Activated CD4-positive, alpha-beta T cell treated with anti-CD3 and anti-CD28 coated beads for 1 hour (primary cell): ENCODE data around the gene PITX2.
"Not testable (repeated sequence)": the region's sequence is repeated elsewhere in the genome, so short reads cannot be mapped to it uniquely, and the experiment has no call there.

ENCODE experiments used
- DNase-seq: peaks from one replicate; pipeline ENCODE4 v3.0.0-alpha.2; 2020

PITX2 gene

DNA sequence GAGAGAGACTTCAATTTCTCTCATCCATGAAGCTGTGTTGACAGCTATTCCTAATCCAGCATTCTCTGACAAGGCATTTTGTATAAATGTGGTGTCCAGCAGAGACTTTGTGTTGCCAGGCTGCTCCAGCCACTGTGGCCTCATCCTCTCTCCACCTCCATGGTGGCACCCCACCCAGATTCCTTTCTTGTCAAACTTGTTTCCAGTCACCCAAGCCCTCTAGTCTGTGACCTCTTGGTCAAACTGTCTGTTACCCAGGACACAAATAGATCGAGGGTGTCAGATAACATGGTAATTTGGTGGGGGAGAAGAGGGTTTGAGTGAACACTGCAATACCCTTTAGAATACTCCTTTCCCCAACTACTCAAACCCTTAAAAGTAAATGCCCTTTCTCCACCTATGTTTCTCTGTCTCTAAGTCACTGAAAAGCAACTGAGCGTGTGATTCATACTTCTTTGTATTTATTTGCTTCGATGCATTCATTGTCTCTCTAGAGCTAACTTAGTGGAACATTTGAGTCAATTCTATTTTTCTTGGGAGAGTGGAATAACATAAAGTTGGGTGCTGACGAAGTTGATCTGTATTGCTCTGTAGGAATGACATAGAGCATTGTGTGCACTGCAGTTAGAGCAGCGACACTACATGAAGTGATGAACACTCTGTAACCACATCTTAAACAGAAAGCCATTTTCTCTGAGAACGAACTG lies 13.7 kb downstream of the PITX2 start:
- DNase-seq = no peak

- no peak for DNase-seq
Measured at GRCh38 chr4:110605077-110605476, 17.8 kb downstream of the PITX2 start.

- DNase-seq = no peak
Measured at GRCh38 chr4:110602061-110602460, 20.8 kb downstream of the PITX2 start.

GRCh38 chr4:110597582-110597981 lies 25.3 kb downstream of the PITX2 start:
- no peak for DNase-seq

GRCh38 chr4:110596431-110596830 lies 26.4 kb downstream of the PITX2 start:
- no peak for DNase-seq

- DNase-seq = no peak
Measured at GRCh38 chr4:110595583-110595982, 27.3 kb downstream of the PITX2 start.

DNA sequence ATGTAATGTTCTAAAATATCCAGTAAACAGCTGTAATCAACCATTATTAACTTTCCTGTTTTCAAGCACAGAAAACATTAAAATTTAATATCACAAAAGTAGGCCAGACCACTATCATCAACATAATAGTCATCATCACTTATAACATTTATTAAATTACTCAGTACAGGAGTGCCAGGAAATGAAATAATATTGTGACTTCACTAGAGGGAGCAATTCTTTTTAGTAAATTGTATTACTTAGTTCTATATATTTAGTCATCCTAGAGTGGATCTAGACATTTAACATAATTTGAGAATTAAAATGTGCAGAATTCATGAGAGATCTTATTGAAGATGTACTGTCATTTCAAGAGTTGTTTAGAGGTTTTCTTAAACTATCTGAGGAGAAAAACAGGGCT lies 33.6 kb downstream of the PITX2 start:
- DNase-seq = no peak

- DNase-seq = no peak
Measured at GRCh38 chr4:110587666-110588285, 35.1 kb downstream of the PITX2 start.

DNA sequence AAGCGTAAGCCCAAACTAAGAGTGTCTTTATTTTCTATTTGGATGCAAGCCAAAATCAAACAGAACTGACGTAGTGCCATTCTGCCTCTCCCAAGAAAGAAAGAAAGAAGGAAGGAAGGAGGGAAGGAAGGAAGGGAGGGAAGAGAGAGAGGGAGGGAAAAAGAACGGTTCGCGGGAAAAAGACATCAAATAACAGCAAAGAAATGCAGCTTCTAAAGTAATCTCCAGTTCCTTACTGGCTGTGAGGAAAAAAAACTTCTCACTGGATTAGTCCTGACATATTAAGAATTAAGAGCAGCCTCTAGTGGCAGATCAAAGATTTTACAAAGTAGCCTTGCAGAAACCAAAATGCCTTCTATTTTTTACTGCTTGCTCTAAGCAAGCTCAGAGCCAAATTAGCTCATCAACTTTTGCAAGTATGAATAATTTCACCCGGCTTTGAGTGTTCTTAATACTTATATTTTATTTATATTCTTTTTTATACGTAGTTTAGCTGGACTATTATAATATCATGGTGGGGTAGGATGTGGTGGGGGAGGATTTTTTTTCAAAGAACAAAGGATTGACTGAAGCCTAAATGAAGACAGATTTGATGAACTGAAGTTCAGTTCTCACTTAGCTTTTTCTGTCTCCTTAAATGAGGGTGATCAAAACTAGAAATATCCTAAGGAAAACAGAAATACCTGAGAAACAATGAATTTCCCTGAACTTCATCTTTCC lies 36.6 kb downstream of the PITX2 start:
- DNase-seq = no peak

DNA sequence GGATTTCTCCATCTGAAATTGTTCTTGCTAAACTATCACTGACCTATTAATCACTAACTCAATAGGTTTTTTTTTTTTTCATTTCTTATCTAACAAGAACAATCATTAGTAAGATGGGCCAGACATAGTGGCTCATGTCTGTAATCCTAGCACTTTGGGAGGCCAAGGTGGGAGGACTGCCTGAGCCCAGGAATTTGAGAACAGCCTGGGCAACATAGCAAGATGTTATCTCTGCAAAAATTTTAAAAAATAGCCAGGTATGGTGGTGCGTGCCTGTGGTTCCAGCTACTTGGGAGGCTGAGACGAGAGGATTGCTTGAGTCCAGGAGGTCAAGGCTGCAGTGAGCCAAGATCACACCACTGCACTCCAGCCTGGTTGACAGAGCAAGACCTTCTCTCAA lies 46.2 kb downstream of the PITX2 start:
- not testable (repeated sequence) for DNase-seq
